ENCODE measurements around the gene PAX2.

DNA sequence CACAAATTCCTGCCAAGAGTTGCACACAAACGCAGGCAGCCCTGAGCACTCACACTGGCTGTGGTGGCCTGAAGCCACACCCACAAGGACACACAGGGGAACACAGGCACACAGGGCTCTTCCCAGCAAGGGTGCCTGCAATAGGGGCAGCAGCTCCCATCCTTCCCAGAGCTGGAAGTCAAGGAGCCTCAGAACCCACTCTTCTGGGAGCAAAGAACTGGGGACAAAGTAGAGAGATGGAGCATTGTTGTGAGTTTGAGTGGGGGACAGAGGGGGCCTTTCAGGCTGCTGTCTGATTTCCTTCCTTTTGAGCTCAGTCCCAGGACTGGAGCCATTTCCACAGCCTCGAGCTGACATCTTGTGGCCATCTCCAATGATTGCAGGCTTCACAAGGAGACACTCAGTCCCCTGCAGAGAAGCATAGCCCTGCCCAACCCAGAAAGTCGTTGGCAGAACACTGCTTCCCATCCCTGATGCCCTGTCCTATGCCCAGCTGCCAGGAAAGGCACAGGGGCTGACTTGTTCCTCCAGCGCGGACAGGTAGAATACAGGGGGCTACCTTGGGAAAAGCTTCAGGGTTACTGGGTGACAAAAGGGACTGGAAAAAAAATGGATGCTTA, 133.0 kb downstream of the PAX2 start:
- TF ChIP-seq, protein P1, sequence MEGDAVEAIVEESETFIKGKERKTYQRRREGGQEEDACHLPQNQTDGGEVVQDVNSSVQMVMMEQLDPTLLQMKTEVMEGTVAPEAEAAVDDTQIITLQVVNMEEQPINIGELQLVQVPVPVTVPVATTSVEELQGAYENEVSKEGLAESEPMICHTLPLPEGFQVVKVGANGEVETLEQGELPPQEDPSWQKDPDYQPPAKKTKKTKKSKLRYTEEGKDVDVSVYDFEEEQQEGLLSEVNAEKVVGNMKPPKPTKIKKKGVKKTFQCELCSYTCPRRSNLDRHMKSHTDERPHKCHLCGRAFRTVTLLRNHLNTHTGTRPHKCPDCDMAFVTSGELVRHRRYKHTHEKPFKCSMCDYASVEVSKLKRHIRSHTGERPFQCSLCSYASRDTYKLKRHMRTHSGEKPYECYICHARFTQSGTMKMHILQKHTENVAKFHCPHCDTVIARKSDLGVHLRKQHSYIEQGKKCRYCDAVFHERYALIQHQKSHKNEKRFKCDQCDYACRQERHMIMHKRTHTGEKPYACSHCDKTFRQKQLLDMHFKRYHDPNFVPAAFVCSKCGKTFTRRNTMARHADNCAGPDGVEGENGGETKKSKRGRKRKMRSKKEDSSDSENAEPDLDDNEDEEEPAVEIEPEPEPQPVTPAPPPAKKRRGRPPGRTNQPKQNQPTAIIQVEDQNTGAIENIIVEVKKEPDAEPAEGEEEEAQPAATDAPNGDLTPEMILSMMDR (IDR thresholded peaks at IDR 0.05; ENCODE audit: low read length), result peak; percentile 52
- TF ChIP-seq EZH2phosphoT487 (IDR thresholded peaks at IDR 0.05; ENCODE audit: low read length), result no peak
- TF ChIP-seq EZH2 (optimal IDR thresholded peaks at IDR 0.05; ENCODE audit: low read depth, low read length), result no peak
